Left lung (tissue), 10 donors: ENCODE measurements around the gene PACS2. TPM values are rescaled to one million over a fixed set of nuclear protein-coding genes. Genes with fewer than 3 reads are reported as not detected.

Source experiments
- ATAC-seq: fragments of 200-7000 bp; cut with Tn5 transposase; one replicate; pipeline ENCODE4 v1.9.1; 2020; ENCODE audit warnings: moderate library complexity
- DNase-seq, 4 donors: peaks; one replicate each; pipeline ENCODE4 v3.0.0-alpha.2; 2013 to 2020
- H3K27ac ChIP-seq, 2 donors: fragments of 200-600 bp; sonication (generic) in 1 of 2; one replicate each; pipeline versions ENCODE4 v1.5.0 to v1.8.0; 2020 to 2021
- H3K27me3 ChIP-seq, 2 donors: fragments of 200-600 bp; sonication (generic) in 1 of 2; one replicate each; pipeline versions ENCODE4 v1.5.0 to v1.8.0; 2020 to 2021
- H3K36me3 ChIP-seq, 2 donors: fragments of 200-600 bp; sonication (generic) in 1 of 2; one replicate each; pipeline versions ENCODE4 v1.5.0 to v1.8.0; 2020 to 2021
- H3K4me1 ChIP-seq, 2 donors: fragments of 200-600 bp; one replicate each; pipeline ENCODE4 v1.8.0; 2021
- H3K4me3 ChIP-seq, 2 donors: fragments of 200-600 bp; sonication (generic) in 1 of 2; one replicate each; pipeline versions ENCODE4 v1.5.0 to v1.8.0; 2020 to 2021; ENCODE audit warnings: mild to moderate bottlenecking in 1 of 2
- H3K9me3 ChIP-seq, 2 donors: fragments of 200-600 bp; sonication (generic) in 1 of 2; one replicate each; pipeline versions ENCODE4 v1.5.0 to v1.8.0; 2020 to 2021
- intact Hi-C, 2 donors: fragments of 100-400 bp; cut with DNase I; formaldehyde crosslinking; loops; one replicate each; pipeline versions ENCODE4 v1.11.2 to v1.14.2; 2022
- polyA plus RNA-seq, 6 donors: library from polyadenylated mRNA; unstranded; fragments of 120-200 nt; gene quantifications; one replicate each; pipeline ENCODE4 v1.2.1, GENCODE V29; 2013; ENCODE audit not compliant: insufficient read length in 6 of 6
- total RNA-seq, 2 donors: library from RNA; stranded (reverse); fragmentation: NEBNext Ultra II Directional; extraction: Animal tissue kit (Norgen Biotek cat#: 25700); gene quantifications; one replicate each; pipeline ENCODE4 v1.2.1, GENCODE V29; 2021
- TF ChIP-seq, protein P1 (sequence below), 2 donors: fragments of 200-600 bp; sonication (generic) in 1 of 2; IDR thresholded peaks; one replicate each; pipeline versions ENCODE4 v1.5.0 to v1.8.0; 2021; ENCODE audit warnings: antibody characterized with exemption in 2 of 2
- donor health status: DM: no; HTN: yes; CAD: no.
- donor health status: DM: no; HTN: no; CAD: no.

Gene PACS2
- total and polyA plus RNA-seq, 8 donors, result 64.6 to 99.3 (median 75.4) TPM

DNA sequence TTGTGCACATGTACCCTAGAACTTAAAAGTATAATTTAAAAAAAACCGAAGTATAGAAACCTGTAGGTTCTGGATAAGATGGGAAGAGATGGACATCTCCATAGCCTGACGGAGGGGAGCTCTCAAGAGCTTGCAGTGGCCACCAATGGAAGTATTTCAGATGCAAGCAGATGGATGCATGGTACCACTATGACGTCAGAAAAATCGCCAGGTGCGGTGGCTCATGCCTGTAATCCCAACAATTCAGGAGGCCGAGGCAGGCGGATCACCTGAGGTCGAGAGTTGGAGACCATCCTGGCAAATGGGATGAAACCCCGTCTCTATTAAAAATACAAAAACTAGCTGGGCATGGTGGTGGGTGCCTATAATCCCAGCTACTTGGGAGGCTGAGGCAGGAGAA is 87.2 kb downstream of the PACS2 start:
- H3K27me3 ChIP-seq, result no peaks in the 10 kb centered on the region
- ATAC-seq (no peak), DNase-seq (peak in 1 of 4 donors; percentile 48)
- peaks cover 0 to 2% of the 10 kb centered on the region in 2 donors for H3K9me3 ChIP-seq
- H3K27ac ChIP-seq, result no peak overlapping the region
- intact Hi-C loops, result no loop called here
- peaks cover 0 to 14% of the 10 kb centered on the region in 2 donors for H3K36me3 ChIP-seq
- no peak overlapping the region for H3K4me3 ChIP-seq
- peaks cover 13 to 27% of the 10 kb centered on the region in 2 donors for H3K4me1 ChIP-seq
- TF ChIP-seq, protein P1, sequence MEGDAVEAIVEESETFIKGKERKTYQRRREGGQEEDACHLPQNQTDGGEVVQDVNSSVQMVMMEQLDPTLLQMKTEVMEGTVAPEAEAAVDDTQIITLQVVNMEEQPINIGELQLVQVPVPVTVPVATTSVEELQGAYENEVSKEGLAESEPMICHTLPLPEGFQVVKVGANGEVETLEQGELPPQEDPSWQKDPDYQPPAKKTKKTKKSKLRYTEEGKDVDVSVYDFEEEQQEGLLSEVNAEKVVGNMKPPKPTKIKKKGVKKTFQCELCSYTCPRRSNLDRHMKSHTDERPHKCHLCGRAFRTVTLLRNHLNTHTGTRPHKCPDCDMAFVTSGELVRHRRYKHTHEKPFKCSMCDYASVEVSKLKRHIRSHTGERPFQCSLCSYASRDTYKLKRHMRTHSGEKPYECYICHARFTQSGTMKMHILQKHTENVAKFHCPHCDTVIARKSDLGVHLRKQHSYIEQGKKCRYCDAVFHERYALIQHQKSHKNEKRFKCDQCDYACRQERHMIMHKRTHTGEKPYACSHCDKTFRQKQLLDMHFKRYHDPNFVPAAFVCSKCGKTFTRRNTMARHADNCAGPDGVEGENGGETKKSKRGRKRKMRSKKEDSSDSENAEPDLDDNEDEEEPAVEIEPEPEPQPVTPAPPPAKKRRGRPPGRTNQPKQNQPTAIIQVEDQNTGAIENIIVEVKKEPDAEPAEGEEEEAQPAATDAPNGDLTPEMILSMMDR (IDR thresholded peaks at IDR 0.05), result no peak

DNA sequence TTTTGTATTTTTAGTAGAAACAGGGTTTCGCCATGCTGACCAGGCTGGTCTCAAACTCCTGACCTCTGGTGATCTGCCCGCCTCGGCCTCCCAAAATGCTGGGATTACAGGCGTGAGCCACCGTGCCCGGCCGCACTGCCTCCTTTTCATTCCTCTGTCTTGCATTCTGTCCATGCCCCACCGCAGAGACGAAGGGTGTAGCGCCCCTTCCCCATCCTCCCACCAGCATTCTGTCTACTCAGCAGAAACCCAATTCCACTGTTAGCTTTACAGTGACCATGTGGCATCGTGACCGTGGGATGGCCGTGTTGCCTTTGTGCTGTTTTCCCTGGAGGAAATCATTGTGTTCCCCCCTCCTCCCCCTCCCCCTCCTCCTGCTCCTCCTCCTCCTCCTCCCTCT is 94.0 kb downstream of the PACS2 start:
- intact Hi-C loops, result no loop called here
- ATAC-seq, result no peak
- DNase-seq, result peak in 1 of 4 donors; percentile 18
- H3K9me3 ChIP-seq, result no peaks in the 10 kb centered on the region
- no peaks in the 10 kb centered on the region for H3K36me3 ChIP-seq
- H3K4me1 ChIP-seq, result peaks cover 4 to 19% of the 10 kb centered on the region in 2 donors
- no peak overlapping the region for H3K27ac ChIP-seq
- TF ChIP-seq, protein P1 (IDR thresholded peaks at IDR 0.05), result no peak
- H3K27me3 ChIP-seq, result peaks cover 14 to 43% of the 10 kb centered on the region in 2 donors
- no peak overlapping the region for H3K4me3 ChIP-seq

DNA sequence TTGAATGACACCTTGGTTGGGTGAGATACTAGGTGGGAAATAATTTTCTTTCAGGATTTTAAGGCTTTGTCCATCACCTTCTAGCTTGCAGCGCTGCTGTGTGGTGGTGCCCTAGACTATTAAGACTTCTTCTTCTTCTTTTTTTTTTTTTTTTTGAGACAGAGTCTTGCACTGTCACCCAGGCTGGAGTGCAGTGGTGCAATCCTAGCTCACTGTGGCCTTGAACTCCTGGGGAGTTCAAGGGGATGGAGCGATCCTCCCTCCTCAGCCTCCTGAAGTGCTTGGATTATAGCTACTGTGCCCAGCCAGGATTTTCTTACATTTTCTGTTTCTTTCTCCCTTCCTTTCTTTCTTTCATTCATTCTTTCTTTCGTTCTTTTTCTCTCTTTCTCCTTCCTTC is 94.8 kb downstream of the PACS2 start:
- intact Hi-C loops, result no loop called here
- H3K27me3 ChIP-seq, result peaks cover 14 to 51% of the 10 kb centered on the region in 2 donors
- TF ChIP-seq, protein P1 (IDR thresholded peaks at IDR 0.05), result no peak
- H3K36me3 ChIP-seq, result no peaks in the 10 kb centered on the region
- no peak overlapping the region for H3K4me3 ChIP-seq
- no peak overlapping the region for H3K27ac ChIP-seq
- peaks cover 4 to 19% of the 10 kb centered on the region in 2 donors for H3K4me1 ChIP-seq
- DNase-seq (no peak), ATAC-seq (no peak)
- H3K9me3 ChIP-seq, result no peaks in the 10 kb centered on the region

DNA sequence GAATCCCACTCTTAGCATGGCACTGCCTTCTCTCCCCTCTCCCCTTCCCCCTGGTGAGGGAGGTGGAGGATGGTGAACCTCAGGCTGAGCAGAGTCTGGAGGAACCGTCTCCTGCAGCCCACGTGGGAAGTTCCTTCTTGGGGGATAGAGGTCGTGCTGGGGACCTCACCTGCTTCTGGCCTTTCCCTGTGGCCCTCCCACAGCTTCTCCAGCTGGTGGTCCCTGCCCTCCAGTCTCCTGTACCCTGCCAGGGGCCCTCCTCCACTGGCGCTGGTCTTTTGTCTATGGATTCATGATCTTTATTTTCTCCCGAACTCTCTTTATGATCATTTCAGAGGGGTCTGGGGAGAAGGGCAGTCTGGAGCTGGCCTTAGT is 96.1 kb downstream of the PACS2 start:
- DNase-seq (no peak), ATAC-seq (no peak)
- Histone ChIP-seq H3K36me3 (no peaks in the 10 kb centered on the region), H3K4me1 (peaks cover 4 to 29% of the 10 kb centered on the region in 2 donors), H3K4me3 (no peak overlapping the region), H3K27ac (no peak overlapping the region), H3K27me3 (peaks cover 14 to 61% of the 10 kb centered on the region in 2 donors), H3K9me3 (no peaks in the 10 kb centered on the region)
- TF ChIP-seq, protein P1 (IDR thresholded peaks at IDR 0.05), result no peak
- intact Hi-C loops, result no loop called here

DNA sequence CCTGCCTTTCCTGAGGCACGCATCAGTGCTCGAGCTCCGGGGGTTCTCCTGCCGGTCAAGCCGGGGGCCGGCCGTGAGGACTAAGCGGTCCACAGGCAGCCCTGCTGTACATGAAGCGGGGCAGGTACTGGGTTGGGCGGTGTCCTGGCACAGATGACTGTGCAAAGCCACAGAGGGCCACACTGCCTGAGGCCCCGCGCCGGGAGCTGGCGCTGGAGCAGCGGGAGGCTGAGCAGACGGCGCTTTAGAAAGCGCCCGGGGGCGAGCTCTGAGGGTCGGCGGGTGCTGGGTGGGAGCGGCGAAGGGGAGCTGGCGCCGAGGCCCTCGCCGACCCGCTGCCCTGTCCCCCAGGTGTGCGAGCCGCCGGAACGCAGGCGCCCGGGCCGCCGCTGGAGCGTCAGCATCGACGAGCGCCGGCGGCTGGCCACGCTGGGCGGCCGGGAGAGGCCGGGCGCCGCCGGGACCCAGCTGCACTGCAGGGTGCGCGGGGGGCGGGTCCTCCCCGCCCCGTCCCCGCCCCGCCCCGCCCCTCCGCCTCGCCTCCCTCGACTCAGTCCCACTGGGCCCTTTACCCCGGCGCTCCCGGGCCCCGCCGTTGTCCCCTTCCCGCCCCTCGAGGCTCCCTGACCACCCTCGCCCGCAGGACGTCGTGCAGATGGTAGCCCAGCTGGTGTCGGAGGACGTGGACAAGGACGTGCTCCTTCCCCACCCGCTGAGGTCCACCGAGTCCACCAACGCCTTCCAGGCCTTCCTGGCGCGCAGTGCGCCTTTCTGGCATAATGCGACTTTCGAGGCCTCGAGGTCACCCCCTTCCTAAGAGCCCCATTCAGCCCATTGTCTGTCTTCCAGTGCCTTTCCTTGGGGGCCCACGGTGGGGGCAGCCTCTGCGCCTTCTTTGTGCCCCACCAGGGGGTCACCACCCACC is 96.7 kb downstream of the PACS2 start:
- intact Hi-C loops, result no loop called here
- Histone ChIP-seq H3K9me3 (no peaks in the 10 kb centered on the region), H3K36me3 (no peaks in the 10 kb centered on the region), H3K27ac (no peak overlapping the region), H3K4me3 (peak overlapping the region in 1 of 2 donors; percentile 26), H3K4me1 (peaks cover 4 to 29% of the 10 kb centered on the region in 2 donors), H3K27me3 (peaks cover 14 to 61% of the 10 kb centered on the region in 2 donors)
- peak; percentile 81 for ATAC-seq
- TF ChIP-seq, protein P1 (IDR thresholded peaks at IDR 0.05), result no peak
- peak in 2 of 4 donors; percentile 44 to 89 for DNase-seq
